Measurements from ENCODE around the gene DNASE1L3. TPM values are rescaled to one million over a fixed set of nuclear protein-coding genes. Genes with fewer than 3 reads are reported as not detected.

DNASE1L3 gene
- total RNA-seq, 1 donor from 2014 or later = 10.0 TPM

GRCh38 chr3:58216496-58217195, 5.9 kb upstream of the DNASE1L3 start:
- Histone ChIP-seq H3K9me3 (no peaks in the 10 kb centered on the region), H3K27ac (no peak overlapping the region), H3K27me3 (no peaks in the 10 kb centered on the region), H3K4me3 (no peak overlapping the region), H3K4me1 (no peaks in the 10 kb centered on the region), H3K36me3 (no peaks in the 10 kb centered on the region)
- intact Hi-C loops (cut with DNase I) = loop anchor here (1.0 to 2.0 kb wide), 4 partner anchors 21 to 208 kb away; partner anchors contain the start of genes ABHD6 and FLNB
- TF ChIP-seq, protein P1, sequence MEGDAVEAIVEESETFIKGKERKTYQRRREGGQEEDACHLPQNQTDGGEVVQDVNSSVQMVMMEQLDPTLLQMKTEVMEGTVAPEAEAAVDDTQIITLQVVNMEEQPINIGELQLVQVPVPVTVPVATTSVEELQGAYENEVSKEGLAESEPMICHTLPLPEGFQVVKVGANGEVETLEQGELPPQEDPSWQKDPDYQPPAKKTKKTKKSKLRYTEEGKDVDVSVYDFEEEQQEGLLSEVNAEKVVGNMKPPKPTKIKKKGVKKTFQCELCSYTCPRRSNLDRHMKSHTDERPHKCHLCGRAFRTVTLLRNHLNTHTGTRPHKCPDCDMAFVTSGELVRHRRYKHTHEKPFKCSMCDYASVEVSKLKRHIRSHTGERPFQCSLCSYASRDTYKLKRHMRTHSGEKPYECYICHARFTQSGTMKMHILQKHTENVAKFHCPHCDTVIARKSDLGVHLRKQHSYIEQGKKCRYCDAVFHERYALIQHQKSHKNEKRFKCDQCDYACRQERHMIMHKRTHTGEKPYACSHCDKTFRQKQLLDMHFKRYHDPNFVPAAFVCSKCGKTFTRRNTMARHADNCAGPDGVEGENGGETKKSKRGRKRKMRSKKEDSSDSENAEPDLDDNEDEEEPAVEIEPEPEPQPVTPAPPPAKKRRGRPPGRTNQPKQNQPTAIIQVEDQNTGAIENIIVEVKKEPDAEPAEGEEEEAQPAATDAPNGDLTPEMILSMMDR (IDR thresholded peaks at IDR 0.05) = no peak
- no peak for DNase-seq (ENCODE audit: low spot score in 2 of 2)

GRCh38 chr3:58215317-58216025, 4.7 kb upstream of the DNASE1L3 start:
- Histone ChIP-seq H3K36me3 (no peaks in the 10 kb centered on the region), H3K27me3 (no peaks in the 10 kb centered on the region), H3K4me1 (no peaks in the 10 kb centered on the region), H3K9me3 (no peaks in the 10 kb centered on the region), H3K27ac (no peak overlapping the region), H3K4me3 (no peak overlapping the region)
- TF ChIP-seq, protein P1 (IDR thresholded peaks at IDR 0.05) = no peak
- intact Hi-C loops (cut with DNase I) = loop anchor here (2.0 kb wide), 2 partner anchors 29 to 37 kb away; no protein-coding TSS in a partner anchor
- no peak for DNase-seq (ENCODE audit: low spot score in 2 of 2)

GRCh38 chr3:58214484-58215316, 3.9 kb upstream of the DNASE1L3 start:
- Histone ChIP-seq H3K27me3 (no peaks in the 10 kb centered on the region), H3K9me3 (no peaks in the 10 kb centered on the region), H3K27ac (no peak overlapping the region), H3K36me3 (no peaks in the 10 kb centered on the region), H3K4me3 (no peak overlapping the region), H3K4me1 (no peaks in the 10 kb centered on the region)
- no peak for DNase-seq (ENCODE audit: low spot score in 2 of 2)
- intact Hi-C loops (cut with DNase I) = no loop called here
- TF ChIP-seq, protein P1 (IDR thresholded peaks at IDR 0.05) = no peak

DNA sequence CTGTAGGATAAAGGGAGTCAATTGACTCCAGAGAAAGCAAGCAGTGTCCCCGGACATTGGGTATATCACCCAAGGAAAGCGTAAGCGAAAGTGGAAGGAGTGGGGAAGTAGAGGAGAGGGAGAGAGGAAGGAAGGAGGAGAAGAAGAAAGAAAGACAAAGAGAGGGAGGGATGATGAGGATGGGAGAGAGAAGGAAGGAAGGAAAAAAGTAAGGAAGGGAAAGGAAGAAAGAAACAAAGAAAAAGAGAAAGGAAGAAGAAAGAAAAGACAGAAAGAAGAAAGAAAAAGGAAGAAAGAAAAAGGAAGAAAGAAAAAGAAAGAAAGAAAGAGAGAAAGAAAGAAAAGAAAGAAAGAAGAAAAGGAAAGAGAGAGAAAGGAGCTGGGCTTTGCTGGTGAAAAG, 839 bp downstream of the DNASE1L3 start:
- intact Hi-C loops (cut with DNase I) = no loop called here
- Histone ChIP-seq H3K36me3 (no peaks in the 10 kb centered on the region), H3K9me3 (no peaks in the 10 kb centered on the region), H3K4me3 (no peak overlapping the region), H3K4me1 (no peaks in the 10 kb centered on the region), H3K27ac (no peak overlapping the region), H3K27me3 (no peaks in the 10 kb centered on the region)
- DNase-seq (ENCODE audit: low spot score in 2 of 2) = no peak
- TF ChIP-seq, protein P1 (IDR thresholded peaks at IDR 0.05) = no peak

- Histone ChIP-seq H3K4me1 (no peaks in the 10 kb centered on the region), H3K9me3 (no peaks in the 10 kb centered on the region), H3K4me3 (no peak overlapping the region), H3K36me3 (no peaks in the 10 kb centered on the region), H3K27me3 (no peaks in the 10 kb centered on the region), H3K27ac (no peak overlapping the region)
- TF ChIP-seq, protein P1 (IDR thresholded peaks at IDR 0.05) = no peak
- intact Hi-C loops (cut with DNase I) = no loop called here
- no peak for DNase-seq (ENCODE audit: low spot score in 2 of 2)
These were observed 2.8 kb downstream of the DNASE1L3 start for GRCh38 chr3:58207954-58208353.

Measured in ascending aorta (tissue), 2 donors.